ENCODE data around the gene ACY1.
A peak's percentile ranks its signal among the peaks of the same experiment; 100 is the strongest.

ACY1 gene

GRCh38 chr3:51968170-51968775, 15.1 kb upstream of the ACY1 start:
- peak overlapping the region; percentile 69 for H3K4me3 ChIP-seq (ENCODE audit: control insufficient read depth, low read depth, low read length)
- TF ChIP-seq CTCF (IDR thresholded peaks at IDR 0.05; ENCODE audit: control insufficient read depth, insufficient read depth, low read depth, low read length, missing control alignments): no peak
- DNase-seq (ENCODE audit: low read depth): no peak

DNA sequence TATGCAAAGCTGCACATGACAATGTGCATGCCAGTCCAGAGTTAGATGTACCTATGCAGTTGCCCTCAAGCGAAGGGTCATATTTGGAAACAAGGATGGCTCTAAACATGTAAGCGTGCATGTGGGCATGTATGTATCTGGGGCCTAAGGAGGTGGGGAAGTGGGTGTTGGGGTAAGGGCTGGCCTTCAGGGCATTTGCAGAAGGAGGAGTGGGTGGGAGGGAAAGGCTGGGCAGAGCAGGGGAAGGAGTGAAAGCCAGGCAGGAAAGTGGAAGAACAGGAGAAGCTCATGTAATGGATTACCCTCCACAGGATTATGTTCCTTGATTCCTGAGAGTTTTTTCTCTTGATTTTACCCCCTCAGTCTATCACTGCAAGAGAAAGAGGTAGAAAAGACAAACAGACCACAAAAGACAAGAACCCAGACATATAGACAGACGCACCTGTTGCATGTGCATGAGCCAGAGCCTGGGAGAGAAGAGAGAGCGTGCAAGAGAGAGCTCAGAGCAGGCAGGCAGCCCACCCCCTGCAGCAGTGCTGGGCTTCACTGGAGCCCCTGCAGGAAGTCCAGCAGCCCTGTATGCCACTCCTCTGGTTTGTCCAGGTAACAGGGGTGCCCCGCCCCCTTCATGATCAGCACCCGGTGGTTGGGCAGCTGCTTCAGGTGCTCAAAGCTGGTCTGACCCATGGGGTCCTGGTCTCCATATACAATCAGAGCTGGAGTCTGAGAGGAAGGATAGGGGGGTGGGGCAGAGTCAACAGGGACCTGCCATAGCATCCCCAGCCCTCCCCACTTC, 14.3 kb upstream of the ACY1 start:
- no peak for DNase-seq (ENCODE audit: low read depth)
- H3K4me3 ChIP-seq (ENCODE audit: control insufficient read depth, low read depth, low read length): no peak overlapping the region
- TF ChIP-seq CTCF (IDR thresholded peaks at IDR 0.05; ENCODE audit: control insufficient read depth, insufficient read depth, low read depth, low read length, missing control alignments): no peak

- H3K4me3 ChIP-seq (ENCODE audit: control insufficient read depth, low read depth, low read length): no peak overlapping the region
- DNase-seq (ENCODE audit: low read depth): no peak
Observed at GRCh38 chr3:51969841-51970240, 13.5 kb upstream of the ACY1 start.

DNA sequence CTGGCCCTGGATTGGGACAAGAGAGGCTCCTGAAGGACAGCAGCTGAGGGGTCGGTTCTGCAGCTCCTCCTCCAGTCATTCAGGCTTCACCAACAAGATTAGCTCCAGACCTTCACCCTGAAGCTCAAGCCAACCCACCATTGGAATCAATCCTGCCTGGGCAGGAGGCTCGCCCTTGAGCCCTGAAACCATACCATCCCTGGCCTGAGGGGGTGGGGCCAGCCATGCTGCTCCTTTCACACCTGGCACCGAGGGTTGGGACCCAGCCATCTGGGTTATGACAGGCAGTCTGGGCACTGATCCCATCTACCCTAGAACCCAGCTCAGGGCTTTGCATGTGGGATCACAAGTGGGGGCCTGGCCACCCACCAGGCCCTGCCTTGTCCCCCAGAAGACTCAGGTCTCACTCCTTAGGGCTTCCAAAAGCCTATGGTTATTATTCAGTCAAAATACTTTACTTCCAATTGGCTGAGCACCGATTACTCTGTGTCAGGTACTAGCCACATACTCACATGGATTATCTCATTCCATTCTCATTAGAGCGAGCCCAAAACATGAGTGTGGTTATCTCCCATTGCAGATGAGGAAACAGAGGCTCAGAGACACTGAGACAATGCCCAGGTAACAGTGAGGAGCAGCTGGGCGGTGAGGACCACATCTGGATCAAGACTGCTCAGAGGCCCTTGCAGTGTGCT, 12.6 kb upstream of the ACY1 start:
- no peak overlapping the region for H3K4me3 ChIP-seq (ENCODE audit: control insufficient read depth, low read depth, low read length)
- no peak for DNase-seq (ENCODE audit: low read depth)
- TF ChIP-seq CTCF (IDR thresholded peaks at IDR 0.05; ENCODE audit: control insufficient read depth, insufficient read depth, low read depth, low read length, missing control alignments): no peak

More at GRCh38 chr3:51969841-51970240, 13.5 kb upstream of the ACY1 start:
- no peak for TF ChIP-seq CTCF (IDR thresholded peaks at IDR 0.05; ENCODE audit: control insufficient read depth, insufficient read depth, low read depth, low read length, missing control alignments)

- TF ChIP-seq CTCF (IDR thresholded peaks at IDR 0.05; ENCODE audit: control insufficient read depth, insufficient read depth, low read depth, low read length, missing control alignments): no peak
- DNase-seq (ENCODE audit: low read depth): no peak
- no peak overlapping the region for H3K4me3 ChIP-seq (ENCODE audit: control insufficient read depth, low read depth, low read length)
Observed at GRCh38 chr3:51971350-51971749, 12.0 kb upstream of the ACY1 start.

DNA sequence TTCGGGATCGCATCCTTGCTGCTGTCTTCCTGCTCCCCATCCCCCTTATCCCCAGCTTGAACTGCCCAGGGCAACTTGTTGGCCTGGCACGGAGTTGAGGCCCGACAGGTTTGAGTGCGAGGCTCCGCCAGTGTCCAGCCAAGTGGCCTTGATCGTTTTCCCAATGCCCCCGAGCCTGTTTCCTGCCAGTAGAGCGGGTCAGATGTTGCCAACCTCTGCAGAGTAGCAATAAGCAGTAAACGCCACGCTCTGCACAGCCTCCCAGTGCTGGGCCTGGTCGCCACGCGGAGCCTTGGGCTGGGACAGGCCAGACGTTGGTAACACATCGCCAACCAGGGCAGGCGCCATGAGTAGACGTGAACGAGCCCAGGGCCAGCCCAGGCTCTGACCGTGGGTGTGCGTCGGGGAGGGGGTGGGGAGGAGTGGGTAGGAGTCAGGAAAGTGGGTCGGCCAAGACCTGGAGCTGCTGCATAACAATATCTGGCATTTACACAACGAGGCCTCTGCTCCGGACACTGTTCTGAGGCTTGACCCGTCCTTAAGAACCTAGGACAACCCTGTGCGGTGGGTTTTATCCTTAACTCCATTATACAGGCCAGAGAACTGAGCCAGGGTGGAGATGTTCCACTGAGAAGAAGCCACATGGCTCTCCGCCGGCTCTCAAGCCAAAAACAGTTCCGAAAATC, 8.9 kb upstream of the ACY1 start:
- H3K4me3 ChIP-seq (ENCODE audit: control insufficient read depth, low read depth, low read length): peak overlapping the region; percentile 53
- DNase-seq (ENCODE audit: low read depth): no peak
- no peak for TF ChIP-seq CTCF (IDR thresholded peaks at IDR 0.05; ENCODE audit: control insufficient read depth, insufficient read depth, low read depth, low read length, missing control alignments)
